MM.1S (cell line): ENCODE measurements around the gene SFXN1.

Experiments used
- CTCF ChIP-seq: fragments of 300-600 bp; sonication (generic); IDR thresholded peaks from 2 replicates; pipeline ENCODE4 v1.5.1; 2016; ENCODE audit warnings: antibody characterized with exemption, low read length, mixed read lengths
- EZH2 ChIP-seq: fragments of 300-600 bp; sonication (generic); optimal IDR thresholded peaks from 2 replicates; pipeline ENCODE3; 2017; ENCODE audit warnings: low read depth, mild to moderate bottlenecking, antibody characterized with exemption, low read length, mixed read lengths
- EZH2phosphoT487 ChIP-seq: fragments of 300-600 bp; sonication (generic); IDR thresholded peaks from 2 replicates; pipeline ENCODE4 v1.6.1; 2018; ENCODE audit warnings: antibody characterized with exemption, low read length

GRCh38 chr5:175467983-175468690 is 10.2 kb upstream of the SFXN1 start:
- TF ChIP-seq CTCF (no peak), EZH2 (no peak), EZH2phosphoT487 (no peak)
